SU-DHL-6 (cell line): Measurements from ENCODE around the gene NAV2.

Experiments used
- H2AFZ ChIP-seq: fragments of 200-600 bp; sonication (generic); 2 replicates; pipeline ENCODE4 v1.6.1; 2014; ENCODE audit warnings: low read depth, mild to moderate bottlenecking, moderate library complexity, mixed read lengths, antibody characterized with exemption, low read length; ENCODE audit not compliant: severe bottlenecking
- H3F3A ChIP-seq: fragments of 200-600 bp; shearing (Covaris generic); 2 replicates; pipeline ENCODE4 v1.6.0; 2016; ENCODE audit warnings: antibody characterized with exemption, mild to moderate bottlenecking; ENCODE audit not compliant: insufficient read depth
- H3K27ac ChIP-seq: fragments of 200-600 bp; sonication (generic); 2 replicates; pipeline ENCODE4 v1.5.1; 2016; ENCODE audit warnings: low read depth, mild to moderate bottlenecking, low read length, moderate library complexity, mixed read lengths
- H3K27me3 ChIP-seq: fragments of 200-600 bp; sonication (generic), shearing (Covaris generic); 2 replicates; pipeline ENCODE4 v1.6.0; 2014; ENCODE audit warnings: mild to moderate bottlenecking, low read length
- H3K36me3 ChIP-seq: fragments of 200-600 bp; sonication (generic); 2 replicates; pipeline ENCODE4 v1.6.1; 2014; ENCODE audit warnings: mild to moderate bottlenecking, low read length, mixed read lengths
- H3K4me2 ChIP-seq: fragments of 300-600, 200-600 bp; shearing (Covaris generic), sonication (generic); 2 replicates; pipeline ENCODE4 v1.6.0; 2014; ENCODE audit warnings: low read length, low read depth, mild to moderate bottlenecking; ENCODE audit not compliant: poor library complexity, severe bottlenecking
- H3K4me3 ChIP-seq: fragments of 200-600 bp; sonication (generic); 2 replicates; pipeline ENCODE4 v1.5.1; 2014; ENCODE audit warnings: antibody characterized with exemption, low read length, mild to moderate bottlenecking, mixed read lengths; ENCODE audit not compliant: insufficient read depth, poor library complexity, severe bottlenecking
- H3K79me2 ChIP-seq: fragments of 200-600 bp; sonication (generic); 2 replicates; pipeline ENCODE4 v1.6.1; 2014; ENCODE audit warnings: mild to moderate bottlenecking, low read length, moderate library complexity; ENCODE audit not compliant: insufficient read depth
- H3K9ac ChIP-seq: fragments of 200-600 bp; sonication (generic); 2 replicates; pipeline ENCODE4 v1.7.0; 2014; ENCODE audit warnings: mild to moderate bottlenecking, low read length
- H3K9me2 ChIP-seq: fragments of 200-600 bp; sonication (generic); replicated peaks from 2 replicates; pipeline ENCODE4 v1.6.1; 2014; ENCODE audit warnings: low read length; ENCODE audit not compliant: insufficient read depth
- H3K9me3 ChIP-seq: fragments of 200-600 bp; sonication (generic); 2 replicates; pipeline ENCODE4 v1.6.1; 2014; ENCODE audit warnings: low read length, mixed read lengths; ENCODE audit not compliant: insufficient read depth
- H4K20me1 ChIP-seq: fragments of 200-600 bp; sonication (generic); 2 replicates; pipeline ENCODE4 v1.6.1; 2014; ENCODE audit warnings: low read depth, mild to moderate bottlenecking, antibody characterized with exemption, low read length, moderate library complexity, mixed read lengths
- EZH2phosphoT487 ChIP-seq: fragments of 200-600 bp; sonication (generic), shearing (Covaris generic); conservative IDR thresholded peaks from 2 replicates; pipeline ENCODE4 v1.6.1; 2018; ENCODE audit warnings: mild to moderate bottlenecking, antibody characterized with exemption, low read length, moderate library complexity, mixed read lengths
- TF ChIP-seq, protein P1 (sequence below): fragments of 200-600 bp; sonication (generic); IDR thresholded peaks from one replicate; pipeline ENCODE4 v1.5.1; 2017; ENCODE audit warnings: antibody characterized with exemption, mild to moderate bottlenecking, low read length, moderate library complexity; ENCODE audit not compliant: insufficient read depth, poor library complexity, severe bottlenecking

Gene NAV2

DNA sequence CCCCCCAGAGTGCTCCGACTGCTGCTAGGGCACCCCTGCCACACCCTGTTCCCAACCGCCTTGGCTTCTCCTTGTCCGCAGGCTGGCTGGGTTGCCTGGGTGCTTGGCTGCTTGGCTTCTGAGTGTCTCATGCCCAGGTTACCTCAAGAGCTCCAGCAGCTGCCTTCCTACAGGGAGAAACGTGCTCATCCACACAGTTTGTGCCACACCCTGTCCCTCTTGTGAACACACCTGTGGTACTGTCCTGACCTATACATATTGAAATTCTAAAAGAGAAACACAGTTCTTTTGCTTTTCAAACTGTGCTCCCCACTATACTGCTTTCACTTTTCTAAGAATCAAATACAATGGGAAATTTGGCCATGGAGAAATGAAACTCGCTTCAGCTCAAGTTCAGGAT, 256.2 kb downstream of the NAV2 start:
- Histone ChIP-seq H3K27me3 (no peaks in the 10 kb centered on the region), H3K9ac (no peak overlapping the region), H4K20me1 (no peaks in the 10 kb centered on the region), H3K27ac (no peak overlapping the region), H2AFZ (no peak overlapping the region), H3K4me3 (no peak overlapping the region), H3K4me2 (no peak overlapping the region), H3K36me3 (no peaks in the 10 kb centered on the region), H3K79me2 (no peaks in the 10 kb centered on the region), H3K9me2 (no peaks in the 10 kb centered on the region), H3F3A (no peaks in the 10 kb centered on the region), H3K9me3 (no peaks in the 10 kb centered on the region)
- TF ChIP-seq EZH2phosphoT487 = no peak
- TF ChIP-seq, protein P1, sequence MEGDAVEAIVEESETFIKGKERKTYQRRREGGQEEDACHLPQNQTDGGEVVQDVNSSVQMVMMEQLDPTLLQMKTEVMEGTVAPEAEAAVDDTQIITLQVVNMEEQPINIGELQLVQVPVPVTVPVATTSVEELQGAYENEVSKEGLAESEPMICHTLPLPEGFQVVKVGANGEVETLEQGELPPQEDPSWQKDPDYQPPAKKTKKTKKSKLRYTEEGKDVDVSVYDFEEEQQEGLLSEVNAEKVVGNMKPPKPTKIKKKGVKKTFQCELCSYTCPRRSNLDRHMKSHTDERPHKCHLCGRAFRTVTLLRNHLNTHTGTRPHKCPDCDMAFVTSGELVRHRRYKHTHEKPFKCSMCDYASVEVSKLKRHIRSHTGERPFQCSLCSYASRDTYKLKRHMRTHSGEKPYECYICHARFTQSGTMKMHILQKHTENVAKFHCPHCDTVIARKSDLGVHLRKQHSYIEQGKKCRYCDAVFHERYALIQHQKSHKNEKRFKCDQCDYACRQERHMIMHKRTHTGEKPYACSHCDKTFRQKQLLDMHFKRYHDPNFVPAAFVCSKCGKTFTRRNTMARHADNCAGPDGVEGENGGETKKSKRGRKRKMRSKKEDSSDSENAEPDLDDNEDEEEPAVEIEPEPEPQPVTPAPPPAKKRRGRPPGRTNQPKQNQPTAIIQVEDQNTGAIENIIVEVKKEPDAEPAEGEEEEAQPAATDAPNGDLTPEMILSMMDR = no peak

DNA sequence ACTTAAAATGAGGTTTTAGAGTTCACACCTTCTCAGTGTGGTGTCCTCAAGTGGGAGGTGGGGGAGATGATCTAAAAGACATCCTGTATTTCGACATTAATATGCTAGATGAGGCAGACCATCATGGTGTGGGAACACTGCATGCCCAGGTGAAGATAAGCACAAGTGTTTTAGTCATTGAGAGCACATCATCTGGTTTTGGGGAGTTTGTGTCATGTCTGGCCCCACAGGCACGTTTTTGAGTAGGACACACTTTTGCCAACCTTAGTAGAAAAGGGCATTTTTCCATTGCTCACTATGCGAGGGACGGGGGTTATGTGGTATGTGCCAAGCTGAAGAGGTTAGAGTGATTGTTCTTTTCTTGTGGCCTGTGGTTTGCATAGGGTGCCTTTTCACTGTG, 258.3 kb downstream of the NAV2 start:
- no peaks in the 10 kb centered on the region for H3K36me3 ChIP-seq
- H3F3A ChIP-seq = no peaks in the 10 kb centered on the region
- no peaks in the 10 kb centered on the region for H3K9me2 ChIP-seq
- H4K20me1 ChIP-seq = no peaks in the 10 kb centered on the region
- no peak overlapping the region for H3K4me3 ChIP-seq
- TF ChIP-seq EZH2phosphoT487 = no peak
- TF ChIP-seq, protein P1 = no peak
- H3K27ac ChIP-seq = no peak overlapping the region
- no peak overlapping the region for H2AFZ ChIP-seq
- no peak overlapping the region for H3K9ac ChIP-seq
- no peak overlapping the region for H3K4me2 ChIP-seq
- no peaks in the 10 kb centered on the region for H3K79me2 ChIP-seq
- no peaks in the 10 kb centered on the region for H3K27me3 ChIP-seq
- H3K9me3 ChIP-seq = no peaks in the 10 kb centered on the region

DNA sequence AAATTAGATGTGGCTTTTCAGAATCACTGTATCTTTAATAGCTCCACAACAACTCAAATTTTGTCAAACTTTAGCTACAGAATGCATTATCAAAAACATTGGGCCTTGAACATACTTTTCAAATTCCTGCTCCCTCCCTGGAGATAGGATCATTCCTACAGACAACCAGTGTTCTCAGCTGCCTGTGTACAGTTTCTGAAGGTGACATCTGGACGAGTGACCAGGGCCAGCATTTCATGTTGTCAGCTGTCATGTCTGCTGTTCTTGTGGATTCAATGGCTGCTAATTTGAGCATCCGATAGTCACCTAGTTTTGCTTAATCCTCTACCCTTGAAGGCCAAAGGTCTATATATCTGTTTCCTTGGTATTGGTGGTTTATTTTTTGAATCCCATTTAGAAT, 259.5 kb downstream of the NAV2 start:
- Histone ChIP-seq H2AFZ (no peak overlapping the region), H3K36me3 (no peaks in the 10 kb centered on the region), H3K4me2 (no peak overlapping the region)

More for the DNA sequence above, 259.5 kb downstream of the NAV2 start:
- Histone ChIP-seq H3K9ac (no peak overlapping the region), H3K79me2 (no peaks in the 10 kb centered on the region), H3K9me3 (no peaks in the 10 kb centered on the region), H3K27ac (no peak overlapping the region), H3K4me3 (no peak overlapping the region), H3F3A (no peaks in the 10 kb centered on the region), H3K9me2 (no peaks in the 10 kb centered on the region), H4K20me1 (no peaks in the 10 kb centered on the region), H3K27me3 (no peaks in the 10 kb centered on the region)
- TF ChIP-seq, protein P1 = no peak
- TF ChIP-seq EZH2phosphoT487 = no peak
